GM19324 (cell line): Measurements from ENCODE around the gene HOXC10.

Experiments
- ATAC-seq: cut with Tn5 transposase; IDR thresholded peaks from one replicate; pipeline ENCODE4 v1.9.1; 2021; ENCODE audit warnings: mild to moderate bottlenecking, moderate library complexity; ENCODE audit not compliant: unreplicated experiment, low FRiP score

HOXC10 gene

GRCh38 chr12:53950437-53950773, 34.5 kb upstream of the HOXC10 start:
- ATAC-seq: no peak

DNA sequence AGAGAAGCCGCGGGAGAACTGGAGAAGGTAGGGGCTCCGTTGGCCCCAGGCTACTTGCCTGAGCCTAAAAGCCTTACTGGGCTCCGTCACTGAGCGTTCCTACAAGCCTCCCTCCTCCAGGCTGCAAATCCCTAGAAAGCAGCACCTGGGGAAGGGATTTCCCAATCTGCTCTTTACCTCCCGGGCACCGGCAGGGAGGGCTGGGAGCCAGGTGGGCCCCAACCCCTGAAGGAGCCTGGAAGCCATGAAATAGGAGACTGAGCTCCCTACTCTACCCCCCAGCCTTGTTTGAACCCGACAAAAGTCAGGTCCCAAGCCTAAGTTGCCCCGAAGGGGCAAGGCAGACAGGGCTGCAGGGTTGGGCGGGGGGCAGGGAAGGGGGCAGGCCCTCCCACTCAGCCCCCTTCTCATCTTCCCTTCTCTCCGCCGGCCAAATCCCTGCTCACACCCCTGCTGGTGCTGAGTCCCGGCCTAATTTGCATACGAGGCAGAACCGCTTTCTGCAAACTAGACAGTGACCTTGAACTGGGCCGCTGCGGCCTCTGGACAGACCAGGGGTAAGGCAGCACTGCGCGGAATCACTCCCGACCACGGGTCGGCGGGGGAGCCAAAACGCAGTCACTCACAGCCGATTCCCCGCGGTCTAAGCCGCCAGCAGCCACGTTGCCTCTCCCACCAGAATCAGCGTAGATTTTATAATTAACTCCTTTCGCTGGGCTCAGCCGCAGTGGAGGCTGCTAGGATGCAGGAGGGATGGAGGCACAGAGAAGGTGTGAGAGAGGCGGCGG, 34.0 kb upstream of the HOXC10 start:
- ATAC-seq: no peak

DNA sequence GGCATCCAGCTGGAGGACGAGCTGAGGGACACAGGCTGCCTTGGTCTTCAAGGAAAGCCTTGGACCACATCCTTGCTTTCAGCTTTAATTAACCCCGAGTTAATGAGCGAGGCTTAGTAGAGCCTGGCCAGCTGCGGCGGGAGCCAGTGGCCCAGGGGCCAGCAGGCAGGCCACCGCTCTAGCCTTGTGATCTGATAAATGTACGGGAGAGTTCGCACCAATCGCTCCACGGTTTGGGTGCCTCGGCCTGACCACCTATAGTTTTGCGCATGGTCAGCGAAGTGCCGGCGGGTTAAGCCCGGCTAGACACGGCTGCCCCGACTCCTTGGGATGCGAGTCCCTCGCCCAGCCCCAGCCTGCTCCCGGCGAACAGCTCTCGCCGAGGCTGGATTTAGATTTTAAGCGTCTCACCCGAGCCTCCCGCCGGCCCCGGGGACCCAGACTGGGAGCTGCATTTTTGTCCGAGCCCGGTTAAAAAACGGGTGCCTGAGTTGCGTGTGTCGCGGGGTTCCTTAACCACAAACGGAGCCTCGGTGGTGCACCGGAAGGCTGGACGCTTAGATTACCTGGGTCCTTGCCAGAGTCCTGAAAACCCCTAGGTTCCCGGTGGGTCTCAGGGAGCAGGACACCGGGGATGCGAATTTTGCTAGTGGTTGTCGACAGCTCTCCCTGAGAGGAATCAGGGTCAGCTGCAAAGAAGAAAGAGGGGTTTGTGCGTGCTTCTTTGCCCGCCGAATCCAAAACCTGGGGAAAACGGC, 33.2 kb upstream of the HOXC10 start:
- no peak for ATAC-seq

- no peak for ATAC-seq
These were observed 32.6 kb upstream of the HOXC10 start for GRCh38 chr12:53952335-53952694.

DNA sequence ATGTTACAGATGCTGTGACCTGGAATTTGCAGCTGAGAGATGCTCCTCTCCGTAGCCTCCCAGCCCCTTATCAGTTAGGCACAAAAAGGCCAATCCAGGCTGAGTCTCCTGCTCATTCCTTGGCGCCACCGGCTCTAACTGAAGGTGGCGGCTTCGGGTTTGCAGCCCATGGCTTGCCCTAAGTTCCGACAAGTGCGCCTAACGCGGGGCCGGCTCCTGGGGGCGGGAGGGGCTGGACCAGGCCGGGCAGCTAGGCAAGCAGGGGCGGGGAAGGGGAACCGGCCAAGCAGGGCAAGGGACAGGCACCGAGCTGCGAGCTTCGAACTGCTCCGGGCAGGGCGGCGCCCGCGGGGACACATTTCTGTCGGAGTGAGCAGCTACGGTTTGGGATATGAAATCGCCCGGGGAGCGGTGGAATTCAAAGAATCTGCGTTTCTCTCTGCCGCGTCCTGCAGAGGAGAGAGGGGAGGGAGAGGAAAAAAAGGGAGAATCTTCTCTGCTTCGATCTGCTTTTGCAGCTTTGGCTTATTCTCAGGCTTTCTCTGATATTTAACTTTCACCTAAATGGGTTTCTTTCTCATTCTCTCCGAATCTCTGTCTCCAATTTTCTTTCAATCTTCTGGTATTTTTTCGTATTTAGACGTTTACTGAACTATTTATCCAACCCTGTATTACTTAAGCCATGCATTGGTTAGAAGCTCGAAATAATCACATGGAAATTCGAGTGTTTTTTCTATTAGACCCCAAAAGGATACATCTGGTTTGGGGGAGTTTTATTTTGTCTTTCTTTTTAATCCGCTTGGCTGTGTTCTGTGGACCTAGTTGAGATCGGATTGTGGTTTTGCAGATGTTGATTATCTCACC, 31.8 kb upstream of the HOXC10 start:
- ATAC-seq: no peak

DNA sequence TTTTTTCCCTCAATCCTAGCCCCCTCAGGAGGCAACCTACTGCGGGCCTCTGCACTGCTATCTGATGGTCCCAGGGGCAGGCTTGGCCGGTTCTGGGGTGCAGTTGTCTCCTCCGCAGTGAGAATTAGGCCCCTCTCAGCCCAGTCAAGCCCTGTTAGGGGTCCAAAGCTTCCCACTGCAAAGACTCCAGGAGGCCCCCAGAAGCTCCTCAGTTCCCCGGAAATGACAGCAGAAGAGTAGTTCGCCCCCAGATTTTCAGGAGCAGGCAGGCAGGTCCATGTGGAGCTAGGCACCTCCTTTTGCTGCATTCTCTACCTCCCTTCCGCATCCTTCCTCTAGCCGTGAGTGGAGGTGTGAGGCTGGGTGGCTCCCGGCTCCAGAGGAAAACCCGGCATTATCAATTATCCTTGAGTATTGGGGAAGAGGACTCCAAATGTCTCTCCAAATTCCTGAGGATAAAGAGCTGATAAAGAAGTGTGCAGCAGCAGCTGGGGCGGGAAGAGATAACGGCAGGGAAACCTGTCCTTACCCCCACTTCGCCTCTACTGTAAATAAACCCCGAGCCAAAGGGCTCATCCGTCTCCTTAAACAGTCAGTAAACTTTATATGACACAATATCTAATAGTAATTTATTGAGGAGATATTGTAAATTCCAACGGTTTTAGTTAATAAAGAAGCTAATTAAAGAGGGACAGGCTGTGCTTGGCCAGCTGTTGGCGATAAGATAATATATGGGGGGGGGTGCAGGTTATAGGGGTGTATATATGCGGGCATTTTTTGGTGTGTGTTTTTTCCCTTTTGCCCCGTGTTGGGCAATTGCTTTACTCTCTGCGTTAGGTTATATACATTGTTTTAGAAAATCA, 30.9 kb upstream of the HOXC10 start:
- ATAC-seq: no peak

- ATAC-seq: no peak
These were observed 30.3 kb upstream of the HOXC10 start, which contains the start of gene HOXC12 for GRCh38 chr12:53954694-53955035. TSS of gene HOXC12 (plus strand) at chr12:53954903. CDS start at chr12:53954930, 27 bp downstream.

GRCh38 chr12:53955036-53955775, 29.7 kb upstream of the HOXC10 start:
- ATAC-seq: no peak

DNA sequence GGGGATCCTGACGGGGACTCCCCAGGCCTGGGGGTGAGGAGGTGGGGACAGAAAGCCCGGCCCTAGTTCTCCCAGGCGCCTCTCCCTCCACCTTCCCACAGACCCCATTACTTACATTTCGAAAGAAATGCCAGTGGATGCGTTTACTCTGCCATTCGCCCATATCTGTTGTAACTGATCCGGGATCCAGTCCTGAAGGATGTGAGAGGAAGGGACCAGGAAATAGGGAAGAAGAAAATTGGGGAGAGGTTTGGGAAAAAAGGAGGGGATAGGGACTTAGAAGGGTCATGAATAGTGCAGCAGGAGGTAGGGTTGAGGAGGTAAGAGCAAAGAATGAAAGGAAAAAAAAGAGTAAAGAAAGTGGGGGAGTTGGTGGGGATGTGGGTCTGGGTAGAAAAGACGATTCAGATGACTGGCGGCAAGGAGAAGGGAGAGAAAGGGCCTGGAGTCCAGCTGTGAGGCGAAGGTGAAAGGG, 29.1 kb upstream of the HOXC10 start:
- no peak for ATAC-seq

- no peak for ATAC-seq
These were observed 28.6 kb upstream of the HOXC10 start for GRCh38 chr12:53956251-53956887.

DNA sequence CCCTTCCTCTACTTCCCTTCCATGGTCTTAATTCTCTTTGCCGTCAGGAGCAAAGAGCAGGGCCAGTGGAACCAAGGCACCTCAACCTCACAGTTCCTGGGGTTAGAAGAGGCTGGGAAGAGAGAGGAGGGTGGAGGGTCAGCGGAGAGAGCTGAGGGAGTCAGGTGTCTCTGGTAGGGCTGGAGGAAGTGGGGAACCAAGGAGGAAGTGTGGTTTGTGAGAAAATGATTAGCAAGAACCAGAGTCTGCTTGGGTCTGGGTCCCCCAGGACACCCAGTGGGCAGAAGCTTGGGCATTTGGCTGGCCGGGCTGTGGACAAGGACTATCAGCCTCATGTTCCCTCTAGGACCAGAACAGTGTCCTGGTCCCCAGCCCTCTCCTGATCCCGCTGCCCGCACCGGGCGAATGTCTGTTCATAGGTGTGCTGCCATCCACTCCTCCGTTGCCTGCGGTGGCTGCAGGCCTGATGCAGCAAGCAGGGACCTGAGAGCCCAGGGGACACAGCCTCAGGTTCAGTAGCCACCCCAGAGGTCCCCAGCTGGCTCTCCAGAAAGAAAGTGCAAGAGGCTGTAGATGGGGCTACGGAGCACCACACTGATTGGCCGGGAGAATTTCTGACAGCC, 27.9 kb upstream of the HOXC10 start:
- no peak for ATAC-seq

- ATAC-seq: no peak
These were observed 26.8 kb upstream of the HOXC10 start for GRCh38 chr12:53958128-53958527.

- ATAC-seq: no peak
These were observed 25.6 kb upstream of the HOXC10 start for GRCh38 chr12:53959314-53959713.

DNA sequence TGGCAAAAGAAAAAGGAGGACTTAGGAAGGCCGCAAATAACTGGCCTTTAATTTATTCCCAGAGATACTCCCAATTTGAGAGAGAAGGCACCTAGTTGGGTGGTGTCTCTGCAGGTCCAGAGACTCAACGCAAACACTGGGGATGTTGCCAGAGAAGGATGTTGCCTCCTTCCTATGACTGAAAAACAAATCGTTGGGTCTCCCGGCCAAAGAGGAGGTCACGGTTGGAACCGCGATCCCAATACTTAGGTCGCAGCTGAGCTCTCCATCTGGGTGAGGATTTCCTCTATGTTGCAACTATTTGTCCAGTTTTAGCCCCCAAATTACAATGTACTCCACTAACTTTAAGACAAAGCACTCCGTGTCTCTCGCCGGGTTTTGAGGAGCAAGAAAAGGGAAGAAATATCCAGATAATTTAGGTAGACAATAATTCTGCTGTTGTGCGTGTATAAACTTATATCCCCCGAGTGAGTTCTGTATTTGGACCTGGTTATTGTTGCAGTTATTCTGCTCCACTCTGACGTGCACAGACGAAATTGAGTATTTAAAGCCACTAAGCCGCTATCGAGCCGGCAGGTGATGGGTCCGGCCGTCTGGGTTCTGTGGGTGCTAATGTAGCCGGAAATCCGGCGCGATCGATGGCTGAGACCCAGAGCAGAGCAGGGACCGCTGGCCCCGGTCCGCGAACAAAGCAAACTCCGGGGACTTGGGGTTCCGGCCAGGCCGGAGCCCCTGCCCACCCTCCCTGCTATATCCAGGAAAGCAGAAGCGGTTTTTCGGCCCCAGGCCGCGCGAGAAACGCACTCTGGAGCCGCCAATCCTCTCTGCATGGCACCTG, 24.5 kb upstream of the HOXC10 start:
- no peak for ATAC-seq

DNA sequence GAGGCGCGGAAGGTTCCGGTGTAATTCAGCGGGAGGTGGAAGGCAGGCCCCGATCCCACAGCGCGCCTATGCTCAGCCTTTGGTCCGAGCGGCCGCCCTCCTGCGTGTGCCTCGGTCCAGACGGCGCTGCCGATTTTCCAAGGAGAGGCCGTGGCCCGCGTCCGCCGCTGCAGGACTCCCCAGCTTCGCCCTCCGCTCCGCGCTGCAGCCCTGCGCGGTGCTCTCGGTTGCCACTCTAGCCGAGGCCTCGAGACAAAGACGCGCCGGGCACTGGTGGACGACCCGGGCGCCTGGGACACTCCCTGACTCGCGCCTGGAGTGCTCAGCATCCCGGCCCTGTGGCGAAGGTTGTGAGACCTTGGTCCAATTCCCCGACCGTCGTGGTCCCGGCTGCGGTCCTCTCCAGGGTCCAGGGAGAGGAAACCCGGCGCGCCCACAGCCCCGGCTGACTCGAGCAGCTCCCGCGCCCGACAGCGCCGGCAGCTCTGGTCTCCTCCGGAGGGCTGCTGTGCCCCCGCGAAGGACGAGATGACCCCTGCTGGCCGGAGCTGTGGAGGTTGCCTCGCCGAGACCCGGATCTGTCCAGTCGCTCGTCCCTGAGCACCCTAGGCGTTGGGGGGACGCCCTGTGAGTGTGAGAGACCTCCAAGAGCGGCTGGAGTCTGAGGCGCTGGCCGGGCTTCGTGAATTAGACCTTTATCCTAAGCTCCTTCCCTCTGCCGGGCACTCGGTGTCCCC, 23.8 kb upstream of the HOXC10 start:
- no peak for ATAC-seq

DNA sequence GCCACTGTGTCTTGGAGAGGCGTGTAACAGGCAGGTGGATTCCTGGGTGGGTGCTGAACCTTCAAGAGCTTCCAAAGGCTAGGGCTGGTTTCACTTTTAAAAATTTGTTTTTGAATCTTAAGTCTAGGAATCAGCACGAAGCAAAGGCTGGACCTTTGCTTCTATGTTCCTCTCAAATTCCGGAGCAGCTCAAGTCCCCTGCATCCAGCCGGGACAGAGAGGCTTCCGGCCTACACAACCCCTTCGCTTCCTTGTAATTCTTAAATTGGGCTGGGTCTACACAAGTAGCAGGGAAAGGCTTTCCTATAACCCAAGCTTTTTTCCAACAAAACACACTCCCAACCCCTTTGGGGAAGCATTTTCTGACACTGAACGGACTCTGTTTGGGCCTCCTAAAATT, 21.9 kb upstream of the HOXC10 start:
- no peak for ATAC-seq
